Lung (tissue), 12 donors: ENCODE measurements around the gene NT5C1B. TPM values are rescaled to one million over a fixed set of nuclear protein-coding genes. Genes with fewer than 3 reads are reported as not detected.

Experiments used
- ATAC-seq: fragments of 200-7000 bp; cut with Tn5 transposase; one replicate; pipeline ENCODE4 v1.9.1; 2020; ENCODE audit warnings: moderate number of reproducible peaks; ENCODE audit not compliant: insufficient read depth, low FRiP score
- DNase-seq, 3 donors: peaks; one replicate each; pipeline ENCODE4 v3.0.0-alpha.2; 2013 to 2017
- H3K27ac ChIP-seq, 2 donors: one replicate each; pipeline ENCODE4 v1.5.1; 2013; ENCODE audit warnings: mild to moderate bottlenecking in 2 of 2, moderate library complexity in 2 of 2, control low read depth in 1 of 2, inconsistent platforms in 1 of 2, low read depth in 1 of 2, low read length in 1 of 2
- H3K27me3 ChIP-seq, 3 donors: one replicate each; pipeline ENCODE4 v1.5.1; 2013; ENCODE audit warnings: low read length in 2 of 3; ENCODE audit not compliant: control insufficient read depth in 3 of 3, insufficient read depth in 3 of 3
- H3K36me3 ChIP-seq, 4 donors: one replicate each; pipeline ENCODE4 v1.5.1; 2013; ENCODE audit warnings: low read length in 4 of 4, mild to moderate bottlenecking in 1 of 4, moderate library complexity in 1 of 4; ENCODE audit not compliant: control insufficient read depth in 4 of 4, insufficient read depth in 4 of 4
- H3K4me1 ChIP-seq, 5 donors: one replicate each; pipeline ENCODE4 v1.5.1; 2013; ENCODE audit warnings: low read length in 5 of 5, mild to moderate bottlenecking in 2 of 5, moderate library complexity in 1 of 5; ENCODE audit not compliant: control insufficient read depth in 5 of 5, insufficient read depth in 5 of 5
- H3K4me3 ChIP-seq: one replicate; pipeline ENCODE4 v1.5.1; 2013; ENCODE audit warnings: mild to moderate bottlenecking, control low read depth, moderate library complexity
- H3K9ac ChIP-seq, 2 donors: one replicate each; pipeline ENCODE4 v1.5.1; 2013; ENCODE audit warnings: low read length in 2 of 2, control low read depth in 1 of 2; ENCODE audit not compliant: insufficient read depth in 1 of 2
- H3K9me3 ChIP-seq, 4 donors: one replicate each; pipeline ENCODE4 v1.5.1; 2013; ENCODE audit warnings: low read length in 3 of 4, mild to moderate bottlenecking in 1 of 4, moderate library complexity in 1 of 4; ENCODE audit not compliant: control insufficient read depth in 4 of 4, insufficient read depth in 3 of 4
- WGBS, 2 donors: extraction: QIAGEN DNeasy Blood & Tissue Kit; methylation state at CpG; one replicate each; pipeline ENCODE4 v1.1.7; 2013; 5-methylcytosine and 5-hydroxymethylcytosine counted together
- polyA plus RNA-seq, 2 donors: library from polyadenylated mRNA; stranded (reverse); fragments of 200-250 nt; gene quantifications; one replicate each; pipeline ENCODE4 v1.2.1, GENCODE V29; 2013
- total RNA-seq, 2 donors: library from RNA; depleted of rRNA in 1 of 2; stranded (reverse); fragments of >200 nt in 1 of 2; gene quantifications; one replicate each; pipeline ENCODE4 v1.2.1, GENCODE V29; 2014 to 2021
- TF ChIP-seq, protein P1 (sequence below): IDR thresholded peaks from 2 replicates; pipeline ENCODE4 v1.5.1; 2012; ENCODE audit warnings: mild to moderate bottlenecking; ENCODE audit errors: control extremely low read depth, extremely low read depth
- donor health status: control.
- donor health status: control.
- donor health status: Bipolar disorder and iron deficiency.
- donor health status: healthy.
- donor health status: DM: yes; HTN: yes; CAD: no.

NT5C1B gene
- total and polyA plus RNA-seq, 4 donors = not detected

DNA sequence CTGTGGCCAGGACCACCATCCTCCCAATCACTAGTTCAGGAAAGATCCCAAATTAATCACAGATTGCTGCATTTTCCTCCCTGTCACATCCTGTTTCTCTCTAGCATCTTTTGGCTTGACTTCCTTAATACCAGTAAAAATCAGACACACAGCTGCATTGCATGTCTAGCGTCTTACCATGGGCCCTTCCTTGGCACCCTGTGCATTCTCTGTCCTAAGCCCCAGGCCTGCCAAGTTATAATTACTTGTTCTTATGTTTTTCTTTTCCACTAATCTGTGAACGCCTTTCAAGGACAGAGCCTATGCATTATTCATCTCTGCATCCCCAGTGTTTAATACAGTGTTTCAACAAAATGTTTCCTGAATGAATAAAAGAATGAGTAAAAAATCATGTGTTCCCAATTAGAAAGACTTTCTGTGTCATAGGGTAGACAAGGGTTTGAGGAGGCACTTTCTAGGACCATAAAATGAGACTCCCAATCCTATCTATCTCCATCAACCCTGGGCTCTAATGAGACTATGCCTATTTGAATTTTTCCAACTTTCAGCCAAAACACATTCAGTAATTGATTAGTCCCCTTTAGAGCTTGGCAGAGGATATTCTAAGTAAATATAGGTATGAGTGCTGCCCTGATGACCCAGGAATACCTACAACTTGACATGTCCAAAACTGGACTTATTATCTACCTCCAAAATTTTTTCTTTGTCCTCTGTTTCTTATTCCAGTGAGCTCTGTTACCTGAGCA lies 10.3 kb upstream of the NT5C1B start:
- Histone ChIP-seq H3K27me3 (no peaks in the 10 kb centered on the region), H3K36me3 (no peaks in the 10 kb centered on the region), H3K4me1 (peaks cover 0 to 32% (median 12%) of the 10 kb centered on the region in 5 donors), H3K27ac (no peak overlapping the region), H3K9me3 (no peaks in the 10 kb centered on the region), H3K4me3 (no peak overlapping the region), H3K9ac (no peak overlapping the region)
- peak; percentile 43 to 78 (median 74) for DNase-seq
- ATAC-seq = no peak
- 59 to 67% methylated on average over 2 of the region's 2 CpGs for WGBS, 2 donors
- TF ChIP-seq, protein P1, sequence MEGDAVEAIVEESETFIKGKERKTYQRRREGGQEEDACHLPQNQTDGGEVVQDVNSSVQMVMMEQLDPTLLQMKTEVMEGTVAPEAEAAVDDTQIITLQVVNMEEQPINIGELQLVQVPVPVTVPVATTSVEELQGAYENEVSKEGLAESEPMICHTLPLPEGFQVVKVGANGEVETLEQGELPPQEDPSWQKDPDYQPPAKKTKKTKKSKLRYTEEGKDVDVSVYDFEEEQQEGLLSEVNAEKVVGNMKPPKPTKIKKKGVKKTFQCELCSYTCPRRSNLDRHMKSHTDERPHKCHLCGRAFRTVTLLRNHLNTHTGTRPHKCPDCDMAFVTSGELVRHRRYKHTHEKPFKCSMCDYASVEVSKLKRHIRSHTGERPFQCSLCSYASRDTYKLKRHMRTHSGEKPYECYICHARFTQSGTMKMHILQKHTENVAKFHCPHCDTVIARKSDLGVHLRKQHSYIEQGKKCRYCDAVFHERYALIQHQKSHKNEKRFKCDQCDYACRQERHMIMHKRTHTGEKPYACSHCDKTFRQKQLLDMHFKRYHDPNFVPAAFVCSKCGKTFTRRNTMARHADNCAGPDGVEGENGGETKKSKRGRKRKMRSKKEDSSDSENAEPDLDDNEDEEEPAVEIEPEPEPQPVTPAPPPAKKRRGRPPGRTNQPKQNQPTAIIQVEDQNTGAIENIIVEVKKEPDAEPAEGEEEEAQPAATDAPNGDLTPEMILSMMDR = no peak

DNA sequence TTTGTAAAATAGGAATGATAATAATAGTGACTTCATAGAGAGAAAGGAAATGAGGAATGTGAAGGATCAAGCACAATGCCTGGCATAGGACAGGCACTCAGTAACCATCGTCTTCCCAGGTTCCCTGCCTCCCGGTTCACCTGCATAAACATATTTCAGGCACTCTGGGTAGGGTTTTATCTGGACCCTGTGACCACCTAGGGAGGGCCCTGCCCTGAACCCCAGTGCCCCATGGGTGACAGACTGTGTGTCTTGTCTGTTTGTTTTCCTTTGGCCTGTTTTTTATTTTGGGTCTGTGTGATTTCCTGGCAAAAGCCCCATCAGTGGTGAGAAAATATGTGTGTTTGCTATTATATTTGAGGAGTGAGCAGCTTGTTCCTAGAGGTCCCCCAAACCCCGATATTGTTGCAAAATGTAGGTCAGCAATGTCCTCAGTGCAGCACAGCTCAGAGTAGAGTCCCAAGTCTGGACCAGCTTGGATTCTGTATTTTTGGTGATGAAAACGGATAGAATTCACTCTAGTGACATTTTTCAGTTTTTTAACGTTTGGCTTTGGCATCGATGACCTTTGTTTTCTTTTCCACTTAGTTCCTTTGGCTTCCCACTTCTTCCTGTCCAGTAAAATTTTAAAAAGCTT lies 9.6 kb upstream of the NT5C1B start:
- no peak overlapping the region for H3K27ac ChIP-seq
- WGBS, 2 donors = 59 to 72% methylated on average over 6 of the region's 6 CpGs
- H3K4me1 ChIP-seq = peaks cover 0 to 25% (median 12%) of the 10 kb centered on the region in 5 donors
- TF ChIP-seq, protein P1 = no peak
- no peaks in the 10 kb centered on the region for H3K9me3 ChIP-seq
- H3K9ac ChIP-seq = no peak overlapping the region
- DNase-seq = no peak
- H3K4me3 ChIP-seq = no peak overlapping the region
- H3K36me3 ChIP-seq = no peaks in the 10 kb centered on the region
- no peaks in the 10 kb centered on the region for H3K27me3 ChIP-seq
- ATAC-seq = no peak

DNA sequence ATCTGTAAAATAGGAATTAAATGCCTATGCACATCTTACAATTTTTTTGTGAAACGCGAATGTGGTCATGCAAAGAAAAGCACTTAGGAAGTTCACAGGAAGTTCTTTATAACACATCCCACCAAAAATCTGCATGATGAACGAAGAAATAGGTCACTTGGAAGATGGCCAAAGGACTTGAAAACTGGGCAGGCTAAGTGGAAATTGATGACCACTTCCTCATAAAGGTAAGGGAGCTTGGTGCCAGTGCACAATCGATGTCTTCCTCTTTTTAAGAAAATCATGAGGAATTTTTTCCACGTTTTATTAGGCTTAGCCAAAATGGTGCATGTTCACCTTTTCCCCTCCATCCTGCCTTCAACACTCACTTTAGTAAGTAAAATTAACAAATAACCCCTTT lies 8.2 kb upstream of the NT5C1B start:
- no peaks in the 10 kb centered on the region for H3K36me3 ChIP-seq
- no peaks in the 10 kb centered on the region for H3K27me3 ChIP-seq
- no peak for ATAC-seq
- TF ChIP-seq, protein P1 = no peak
- no peak overlapping the region for H3K27ac ChIP-seq
- no peak for DNase-seq
- 56 to 58% methylated on average over 5 of the region's 5 CpGs for WGBS, 2 donors
- peaks cover 0 to 21% (median 12%) of the 10 kb centered on the region in 5 donors for H3K4me1 ChIP-seq
- H3K9me3 ChIP-seq = no peaks in the 10 kb centered on the region
- H3K9ac ChIP-seq = no peak overlapping the region
- no peak overlapping the region for H3K4me3 ChIP-seq
